Transverse colon (tissue), 4 donors: ENCODE results near the gene DOK7. TPM values are rescaled to one million over a fixed set of nuclear protein-coding genes. Genes with fewer than 3 reads are reported as not detected.

Experiments
- DNase-seq: peaks from one replicate; pipeline ENCODE4 v3.0.0-alpha.2; 2019
- H3K27ac ChIP-seq, 4 donors: fragments of 200-600 bp; sonication (generic); 2 replicates each; pipeline ENCODE4 v1.5.1; 2016 to 2018; ENCODE audit warnings: inconsistent platforms in 4 of 4
- H3K27me3 ChIP-seq: fragments of 200-600 bp; sonication (generic); 2 replicates; pipeline ENCODE4 v1.5.1; 2017; ENCODE audit warnings: inconsistent platforms
- H3K36me3 ChIP-seq, 4 donors: fragments of 200-600 bp; sonication (generic); 2 replicates each; pipeline ENCODE4 v1.5.1; 2017 to 2019; ENCODE audit warnings: inconsistent platforms in 4 of 4
- H3K4me1 ChIP-seq, 4 donors: fragments of 200-600 bp; sonication (generic); 2 replicates each; pipeline ENCODE4 v1.5.1; 2017 to 2020; ENCODE audit warnings: inconsistent platforms in 4 of 4
- H3K4me3 ChIP-seq, 4 donors: fragments of 200-600 bp; sonication (generic); 1 replicate in 1 of 4; 2 replicates in 3 of 4; pipeline versions ENCODE4 v1.5.1 to v1.6.1; 2017 to 2019; ENCODE audit warnings: inconsistent platforms in 4 of 4
- H3K9me3 ChIP-seq, 2 donors: fragments of 200-600 bp; sonication (generic); 2 replicates each; pipeline ENCODE4 v1.5.1; 2017 to 2019; ENCODE audit warnings: inconsistent platforms in 2 of 2
- EP300 ChIP-seq: sonication (generic); formaldehyde crosslinking; IDR thresholded peaks from one replicate; pipeline ENCODE4 v1.6.1; 2017; ENCODE audit warnings: antibody characterized with exemption, low read depth
- POLR2A ChIP-seq: fragments of 450-650 bp; IDR thresholded peaks from one replicate; pipeline ENCODE4 v1.6.1; 2016; ENCODE audit warnings: antibody characterized with exemption, mild to moderate bottlenecking, moderate library complexity
- POLR2AphosphoS5 ChIP-seq, 3 donors: sonication (generic); formaldehyde crosslinking; IDR thresholded peaks; one replicate each; pipeline ENCODE4 v1.6.1; 2016; ENCODE audit warnings: antibody characterized with exemption in 3 of 3
- WGBS, 2 donors: methylation state at CpG; one replicate each; pipeline ENCODE4 v1.1.5; 2018; ENCODE audit warnings: low coverage in 1 of 2; 5-methylcytosine and 5-hydroxymethylcytosine counted together
- in situ Hi-C, 4 donors: fragments of 200-750 bp; cut with MboI; loops; one replicate each; pipeline versions ENCODE4 v1.15.0 to v1.15.1; 2017; ENCODE audit warnings: low sequenced_read_pairs in 3 of 4, low pct_ligation_motif_present in 1 of 4, low pct_unique_long_range_greater_than_20kb in 1 of 4
- intact Hi-C: fragments of 100-400 bp; cut with DNase I; formaldehyde crosslinking; loops from one replicate; pipeline ENCODE4 v1.15.1; 2023; ENCODE audit warnings: low total_unique reads
- total RNA-seq, 4 donors: library from RNA; depleted of rRNA; stranded (reverse); fragments of >200 nt; gene quantifications; one replicate each; pipeline ENCODE4 v1.1.0, GENCODE V29; 2016
- TF ChIP-seq, protein P1 (sequence below), 5 experiments: fragments of 200-600 bp in 3 of 5; fragments of 450-650 bp in 2 of 5; sonication (generic) in 3 of 5; IDR thresholded peaks; 1 replicate in 2 of 5; 2 replicates in 3 of 5; pipeline ENCODE4 v1.5.1; 2016 to 2017; ENCODE audit warnings: antibody characterized with exemption in 5 of 5, inconsistent platforms in 3 of 5, mild to moderate bottlenecking in 2 of 5, moderate library complexity in 1 of 5

The DOK7 gene
- total RNA-seq, 4 donors from 2014 or later = 0.27 to 0.95 TPM; not detected in 2

DNA sequence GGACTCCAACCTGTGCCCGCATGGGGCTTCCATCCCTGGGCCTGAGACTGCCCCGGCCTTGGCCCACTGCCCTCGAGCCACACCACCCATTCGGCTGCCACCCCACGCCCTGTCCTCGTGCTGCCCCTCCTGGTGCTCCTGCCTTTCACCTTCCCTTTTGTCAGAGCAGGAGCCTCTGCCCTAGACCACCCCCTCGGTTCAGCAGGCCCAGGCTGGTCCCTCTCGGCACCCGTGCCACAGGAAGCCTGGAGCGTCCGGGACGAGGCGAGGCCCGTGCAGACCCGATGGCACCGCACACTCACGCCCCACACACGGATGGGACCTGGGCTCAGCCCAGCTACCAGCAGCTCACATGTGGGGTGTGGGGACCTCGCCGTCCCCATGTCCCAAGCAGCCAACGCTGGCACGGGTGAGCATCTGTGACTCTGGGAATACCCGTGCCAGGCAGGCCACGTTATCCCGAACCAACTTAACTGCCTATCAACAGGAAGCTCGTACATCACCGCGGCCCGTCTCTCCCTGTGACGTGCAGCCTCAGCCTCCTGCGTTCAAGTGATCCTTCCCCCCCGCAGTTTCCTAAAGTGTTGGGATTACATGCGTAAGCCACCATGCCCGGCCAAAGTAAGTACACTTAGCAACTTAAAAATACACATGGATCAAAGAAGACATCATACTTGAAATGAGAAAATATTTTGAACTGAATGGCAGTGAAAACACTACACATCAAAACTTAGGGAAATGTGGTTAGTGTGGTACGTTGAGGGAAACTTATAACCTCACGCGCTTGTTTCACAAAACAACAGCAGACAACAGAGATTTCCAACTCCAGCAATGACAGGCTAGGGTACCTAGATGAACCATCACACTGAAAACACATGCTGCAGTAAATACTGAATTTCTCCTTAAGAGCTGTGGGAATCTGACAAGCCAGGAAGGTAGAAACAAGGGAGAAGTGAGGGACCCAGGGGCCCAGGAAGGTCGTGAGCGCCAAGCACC, 40.1 kb downstream of the DOK7 start:
- Histone ChIP-seq H3K36me3 (peaks cover 0 to 18% (median 7%) of the 10 kb centered on the region in 4 donors), H3K27ac (no peak overlapping the region), H3K27me3 (no peaks in the 10 kb centered on the region), H3K4me3 (no peak overlapping the region), H3K9me3 (no peaks in the 10 kb centered on the region), H3K4me1 (no peaks in the 10 kb centered on the region)
- TF ChIP-seq POLR2AphosphoS5 (IDR thresholded peaks at IDR 0.05) (no peak), EP300 (no peak), POLR2A (no peak)
- TF ChIP-seq, protein P1, sequence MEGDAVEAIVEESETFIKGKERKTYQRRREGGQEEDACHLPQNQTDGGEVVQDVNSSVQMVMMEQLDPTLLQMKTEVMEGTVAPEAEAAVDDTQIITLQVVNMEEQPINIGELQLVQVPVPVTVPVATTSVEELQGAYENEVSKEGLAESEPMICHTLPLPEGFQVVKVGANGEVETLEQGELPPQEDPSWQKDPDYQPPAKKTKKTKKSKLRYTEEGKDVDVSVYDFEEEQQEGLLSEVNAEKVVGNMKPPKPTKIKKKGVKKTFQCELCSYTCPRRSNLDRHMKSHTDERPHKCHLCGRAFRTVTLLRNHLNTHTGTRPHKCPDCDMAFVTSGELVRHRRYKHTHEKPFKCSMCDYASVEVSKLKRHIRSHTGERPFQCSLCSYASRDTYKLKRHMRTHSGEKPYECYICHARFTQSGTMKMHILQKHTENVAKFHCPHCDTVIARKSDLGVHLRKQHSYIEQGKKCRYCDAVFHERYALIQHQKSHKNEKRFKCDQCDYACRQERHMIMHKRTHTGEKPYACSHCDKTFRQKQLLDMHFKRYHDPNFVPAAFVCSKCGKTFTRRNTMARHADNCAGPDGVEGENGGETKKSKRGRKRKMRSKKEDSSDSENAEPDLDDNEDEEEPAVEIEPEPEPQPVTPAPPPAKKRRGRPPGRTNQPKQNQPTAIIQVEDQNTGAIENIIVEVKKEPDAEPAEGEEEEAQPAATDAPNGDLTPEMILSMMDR (IDR thresholded peaks at IDR 0.05) = no peak
- 82 to 88% methylated on average over 5 to 36 of the region's 39 CpGs for WGBS, 2 donors
- intact Hi-C loops (no loop called here), in situ Hi-C loops (no loop called here)
- DNase-seq = no peak

DNA sequence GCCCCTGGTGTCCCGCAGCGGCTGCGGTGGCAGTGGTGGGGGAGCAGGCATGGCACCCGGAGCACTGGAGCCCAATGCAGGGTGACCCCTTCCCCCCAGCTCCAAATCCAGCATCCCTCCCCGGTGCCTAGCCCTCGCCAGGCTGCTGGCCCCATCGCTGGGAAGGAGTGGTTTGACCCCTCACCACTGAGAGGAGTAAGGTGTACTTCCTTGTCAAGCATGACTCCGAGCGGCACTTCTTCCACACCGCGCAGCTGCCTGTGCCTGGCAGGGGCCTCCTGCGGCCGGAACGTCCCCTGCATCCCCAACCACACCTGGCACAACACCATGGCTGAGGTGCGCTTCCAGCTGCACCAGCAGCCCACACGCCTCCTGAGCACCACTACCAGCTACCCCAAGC, 42.1 kb downstream of the DOK7 start:
- Histone ChIP-seq H3K4me3 (no peak overlapping the region), H3K4me1 (no peaks in the 10 kb centered on the region), H3K9me3 (no peaks in the 10 kb centered on the region), H3K36me3 (peaks cover 0 to 28% (median 14%) of the 10 kb centered on the region in 4 donors), H3K27me3 (no peaks in the 10 kb centered on the region), H3K27ac (no peak overlapping the region)
- WGBS, 2 donors = 91% methylated on average over 16 of the region's 16 CpGs; no CpG with 5 or more reads in 1 of the 2 donors
- DNase-seq = no peak
- TF ChIP-seq POLR2AphosphoS5 (IDR thresholded peaks at IDR 0.05) (no peak), POLR2A (no peak), EP300 (no peak)
- TF ChIP-seq, protein P1 (IDR thresholded peaks at IDR 0.05) = no peak
- in situ Hi-C loops = no loop called here
- intact Hi-C loops = no loop called here

DNA sequence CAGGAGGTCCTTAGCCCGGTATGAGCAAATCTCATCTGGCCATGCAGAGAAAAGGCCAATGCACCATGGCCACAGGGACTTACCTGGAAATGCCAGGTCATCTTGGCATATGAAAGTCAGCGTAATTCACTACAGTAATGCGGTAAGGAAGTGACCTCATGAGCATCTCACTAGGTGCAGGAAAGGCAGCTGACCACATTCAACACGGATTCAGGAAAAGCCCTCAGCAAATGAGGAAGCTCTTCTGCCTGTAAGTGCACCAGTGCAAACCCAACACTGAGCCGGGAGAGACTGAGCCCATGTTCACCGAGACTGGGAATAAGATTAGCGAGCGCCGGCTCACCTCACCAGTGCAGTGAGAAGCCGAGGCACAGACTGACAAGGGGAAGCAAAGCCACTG, 45.4 kb downstream of the DOK7 start:
- Histone ChIP-seq H3K4me3 (no peak overlapping the region), H3K36me3 (peaks cover 0 to 51% (median 24%) of the 10 kb centered on the region in 4 donors), H3K9me3 (no peaks in the 10 kb centered on the region), H3K27me3 (no peaks in the 10 kb centered on the region), H3K27ac (no peak overlapping the region), H3K4me1 (no peaks in the 10 kb centered on the region)
- in situ Hi-C loops = no loop called here
- intact Hi-C loops = no loop called here
- WGBS, 2 donors = 90% methylated on average over 10 of the region's 10 CpGs; no CpG with 5 or more reads in 1 of the 2 donors
- TF ChIP-seq, protein P1 (IDR thresholded peaks at IDR 0.05) = no peak
- no peak for TF ChIP-seq POLR2A
- no peak for TF ChIP-seq EP300
- TF ChIP-seq POLR2AphosphoS5 (IDR thresholded peaks at IDR 0.05) = no peak
- no peak for DNase-seq

DNA sequence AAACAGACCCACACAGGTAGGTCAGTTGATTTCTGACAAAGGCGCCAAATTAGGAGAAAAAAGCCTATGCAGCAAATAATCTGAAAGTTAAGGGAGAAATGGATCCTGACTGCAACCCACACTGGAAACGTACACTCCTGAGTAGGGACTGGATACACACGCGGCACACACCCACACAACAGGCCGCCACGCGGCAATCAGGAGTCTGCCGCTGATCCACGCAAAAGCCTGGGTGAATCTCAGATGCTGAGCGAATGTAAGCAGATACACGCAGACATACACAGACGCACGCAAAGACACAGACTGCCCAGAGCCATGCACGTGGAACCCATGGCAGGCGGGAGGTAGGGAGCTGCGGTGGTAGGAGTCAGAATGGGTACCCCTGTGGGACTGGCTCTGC, 47.4 kb downstream of the DOK7 start:
- intact Hi-C loops = no loop called here
- Histone ChIP-seq H3K4me3 (no peak overlapping the region), H3K27me3 (no peaks in the 10 kb centered on the region), H3K4me1 (no peaks in the 10 kb centered on the region), H3K27ac (no peak overlapping the region), H3K9me3 (no peaks in the 10 kb centered on the region), H3K36me3 (peaks cover 0 to 68% (median 28%) of the 10 kb centered on the region in 4 donors)
- TF ChIP-seq, protein P1 (IDR thresholded peaks at IDR 0.05) = no peak
- TF ChIP-seq POLR2AphosphoS5 (IDR thresholded peaks at IDR 0.05) (no peak), POLR2A (no peak), EP300 (no peak)
- 96 to 98% methylated on average over 11 to 16 of the region's 16 CpGs for WGBS, 2 donors
- in situ Hi-C loops = no loop called here
- DNase-seq = no peak
